GM12878 (cell line): Measurements from ENCODE around the gene CCDC17. TPM values are rescaled to one million over a fixed set of nuclear protein-coding genes. Genes with fewer than 3 reads are reported as not detected.

Experiments
- ATAC-seq: fragments of 200-7000 bp; cut with Tn5 transposase; 3 replicates; pipeline ENCODE4 v1.9.1; 2020; ENCODE audit warnings: mild to moderate bottlenecking, moderate library complexity
- BruUV-seq: library from RNA; stranded (reverse); fragments of 400-500 nt; replicated peaks from 2 replicates; lab custom pipeline; 2021; lab: Mats Ljungman, UMichigan
- CTCF ChIA-PET: fragments of 300-600 bp; sonication (Branson Sonifier 250); formaldehyde crosslinking; extraction: SDS; loops from one replicate; lab custom pipeline; 2021; ENCODE audit warnings: inconsistent platforms; lab: Yijun Ruan, JAX
- POLR2A ChIA-PET: fragments of 350-600 bp; formaldehyde crosslinking; extraction: SDS; loops from one replicate; lab custom pipeline; 2021; ENCODE audit warnings: inconsistent platforms; lab: Charles Lee
- RAD21 ChIA-PET: fragments of 300-600 bp; sonication (Branson Sonifier 250); formaldehyde crosslinking; loops from one replicate; lab custom pipeline; 2023; ENCODE audit warnings: antibody characterized with exemption; ENCODE audit not compliant: unreplicated experiment; lab: Charles Lee
- SMC1A ChIA-PET: fragments of 300-600 bp; sonication (Branson Sonifier 250); formaldehyde crosslinking; loops from one replicate; lab custom pipeline; 2023; ENCODE audit not compliant: unreplicated experiment, uncharacterized antibody; lab: Charles Lee
- DNase-seq: peaks from one replicate; pipeline ENCODE4 v3.0.0-alpha.2; 2011; ENCODE audit warnings: low read depth, low spot score
- FAIRE-seq: peaks from 3 replicates; lab custom pipeline; 2011; peaks lifted over from hg19 to GRCh38; lab: Jason Lieb, UNC
- H2AFZ ChIP-seq: 2 replicates; pipeline ENCODE4 v1.6.0; 2011; ENCODE audit warnings: low read depth, low read length, control low read depth; ENCODE audit not compliant: control insufficient read depth
- H3K27ac ChIP-seq: 2 replicates; pipeline ENCODE4 v1.5.1; 2011; ENCODE audit warnings: control low read depth; ENCODE audit not compliant: control insufficient read depth, insufficient read depth
- H3K27me3 ChIP-seq, 2 experiments: replicated peaks in 1 of 2; 2 replicates each; pipeline versions ENCODE4 v1.6.0 to v1.6.1; 2011; ENCODE audit warnings: low read length in 1 of 2; ENCODE audit not compliant: control insufficient read depth in 2 of 2, insufficient read depth in 2 of 2
- H3K36me3 ChIP-seq, 2 experiments: 2 replicates each; pipeline ENCODE4 v1.5.1; 2011; ENCODE audit warnings: low read length in 1 of 2; ENCODE audit not compliant: control insufficient read depth in 2 of 2, insufficient read depth in 2 of 2
- H3K4me1 ChIP-seq: 2 replicates; pipeline ENCODE4 v1.6.1; 2011; ENCODE audit warnings: mild to moderate bottlenecking, low read length, moderate library complexity, mixed read lengths; ENCODE audit not compliant: control insufficient read depth, insufficient read depth
- H3K4me2 ChIP-seq: 2 replicates; pipeline ENCODE4 v1.6.0; 2011; ENCODE audit warnings: control low read depth; ENCODE audit not compliant: control insufficient read depth, insufficient read depth
- H3K4me3 ChIP-seq: fragments of 200-600 bp; sonication (generic); 2 replicates; pipeline ENCODE4 v1.5.1; 2016
- H3K79me2 ChIP-seq: 2 replicates; pipeline ENCODE4 v1.6.0; 2011; ENCODE audit warnings: low read length; ENCODE audit not compliant: control insufficient read depth, insufficient read depth
- H3K9ac ChIP-seq: 2 replicates; pipeline ENCODE4 v1.8.0; 2011; ENCODE audit warnings: low read length, control low read depth, mixed read lengths; ENCODE audit not compliant: control insufficient read depth, insufficient read depth
- H3K9me3 ChIP-seq: replicated peaks from 3 replicates; pipeline ENCODE4 v1.5.1; 2011; ENCODE audit warnings: mild to moderate bottlenecking, low read length; ENCODE audit not compliant: control insufficient read depth, insufficient read depth
- H4K20me1 ChIP-seq: 2 replicates; pipeline ENCODE4 v1.6.0; 2011; ENCODE audit not compliant: control insufficient read depth, insufficient read depth
- CEBPB ChIP-seq, 2 experiments: fragments of 150-350 bp in 1 of 2; IDR thresholded peaks; 2 replicates each; pipeline ENCODE4 v1.6.1; 2012 to 2014; ENCODE audit warnings: low read depth in 2 of 2, low read length in 2 of 2, borderline replicate concordance in 1 of 2, inconsistent platforms in 1 of 2
- ESRRA ChIP-seq: IDR thresholded peaks from 2 replicates; pipeline ENCODE4 v1.6.1; 2012; ENCODE audit warnings: mild to moderate bottlenecking, low read length, improper control_type of control experiment
- LARP7 ChIP-seq: fragments of 450-650 bp; IDR thresholded peaks from 2 replicates; pipeline ENCODE4 v1.6.1; 2017; ENCODE audit warnings: mild to moderate bottlenecking
- MYC ChIP-seq: IDR thresholded peaks from 2 replicates; pipeline ENCODE4 v1.6.1; 2011; ENCODE audit warnings: mild to moderate bottlenecking, low read length, moderate library complexity, inconsistent platforms; ENCODE audit not compliant: insufficient read depth, insufficient replicate concordance, insufficient read length, severe bottlenecking
- SMAD5 ChIP-seq: IDR thresholded peaks from 2 replicates; pipeline ENCODE4 v1.6.1; 2016; ENCODE audit warnings: antibody characterized with exemption, low read depth
- ZNF622 ChIP-seq: fragments of 450-650 bp; IDR thresholded peaks from 2 replicates; pipeline ENCODE4 v1.6.1; 2017; ENCODE audit warnings: mild to moderate bottlenecking, inconsistent platforms
- WGBS: methylation state at CpG from one replicate; pipeline ENCODE4 v1.1.6; 2016; ENCODE audit warnings: low lambda C conversion rate; ENCODE audit not compliant: insufficient replicate concordance, insufficient coverage; ENCODE audit errors: missing lambda C conversion rate; 5-methylcytosine and 5-hydroxymethylcytosine counted together
- in situ Hi-C: fragments of 300-500 bp; cut with MboI; formaldehyde crosslinking; loops from 9 replicates; pipeline ENCODE4 v1.14.3; 2018; ENCODE audit warnings: mixed read lengths
- intact Hi-C: fragments of 100-400 bp; cut with micrococcal nuclease; formaldehyde crosslinking; loops from one replicate; pipeline ENCODE4 v1.14.2; 2022; ENCODE audit not compliant: unreplicated experiment
- polyA plus RNA-seq, 11 experiments: library from polyadenylated mRNA; depleted of rRNA in 4 of 11; unstranded in 6 of 11; stranded (reverse) in 5 of 11; fragments of >200 nt; fragmentation: Nextera tagmentation in 4 of 11; fragmentation: Illumina TruSeq in 1 of 11; extraction: Ambion mirVana in 4 of 11; extraction: Trizol in 1 of 11; gene quantifications; 1 replicate in 1 of 11; 2 replicates in 10 of 11; pipeline versions ENCODE4 v1.2.1 to v1.2.3, GENCODE V29; 2011 to 2016; ENCODE audit warnings: inconsistent platforms in 2 of 11, missing spikeins in 2 of 11, low read depth in 1 of 11
- total RNA-seq, 4 experiments: library from RNA; depleted of rRNA in 3 of 4; stranded (reverse); fragments of >200 nt in 3 of 4; fragmentation: Illumina TruSeq in 1 of 4; extraction: Trizol in 1 of 4; gene quantifications; 2 replicates each; pipeline versions ENCODE4 v1.2.1 to v1.2.3, GENCODE V29; 2013 to 2021
- TF ChIP-seq, protein P1 (sequence below): IDR thresholded peaks from 2 replicates; pipeline ENCODE4 v1.6.1; 2011; ENCODE audit warnings: low read depth, mild to moderate bottlenecking, low read length, moderate library complexity, borderline replicate concordance; ENCODE audit errors: extremely low read depth
- TF ChIP-seq, protein P2 (sequence below): IDR thresholded peaks from 2 replicates; pipeline ENCODE4 v1.6.1; 2012; ENCODE audit warnings: low read depth, low read length, improper control_type of control experiment

Gene CCDC17
- total and polyA plus RNA-seq, 10 of the 15 experiments (the other 5 are each of a cell fraction or from before 2014, with no cell fraction given), result 0.15 to 1.9 (median 0.69) TPM

DNA sequence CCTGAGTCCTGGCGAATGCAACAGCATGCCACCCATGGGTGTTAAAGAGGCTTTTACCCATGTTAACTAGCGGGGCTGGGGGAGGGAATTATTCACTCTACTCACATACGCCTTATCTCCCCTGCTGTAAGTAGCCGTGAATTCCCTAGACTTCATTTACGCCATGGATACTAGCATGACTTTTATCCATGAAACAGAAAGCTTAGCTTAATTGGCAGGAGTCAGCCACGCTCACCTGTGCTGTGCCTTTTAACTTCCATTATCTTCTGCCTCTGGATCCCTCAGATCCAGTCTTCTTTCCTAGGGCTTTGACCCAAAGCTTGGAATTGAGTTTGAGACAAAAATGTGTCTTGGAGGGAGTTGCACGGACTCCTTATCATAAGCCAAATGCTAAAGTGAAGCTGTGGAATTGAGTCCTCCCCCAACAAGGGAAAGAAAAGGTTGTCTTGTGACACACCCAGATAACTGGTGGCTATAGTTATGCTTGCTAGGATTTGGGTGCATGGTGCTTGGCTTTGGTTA lies 49.7 kb downstream of the CCDC17 start:
- no peak overlapping the region for H3K27ac ChIP-seq
- no peak overlapping the region for H3K4me2 ChIP-seq
- peaks cover 6 to 7% of the 10 kb centered on the region in 2 experiments; a peak in 3 of 4 replicates for H3K36me3 ChIP-seq
- no peak overlapping the region for H2AFZ ChIP-seq
- TF ChIP-seq MYC (no peak), ZNF622 (no peak), LARP7 (no peak), CEBPB (IDR thresholded peaks at IDR 0.05; ENCODE audit: borderline replicate concordance in 1 of 2, low read depth in 2 of 2, low read length in 2 of 2) (no peak), SMAD5 (no peak), ESRRA (no peak)
- TF ChIP-seq, protein P1, sequence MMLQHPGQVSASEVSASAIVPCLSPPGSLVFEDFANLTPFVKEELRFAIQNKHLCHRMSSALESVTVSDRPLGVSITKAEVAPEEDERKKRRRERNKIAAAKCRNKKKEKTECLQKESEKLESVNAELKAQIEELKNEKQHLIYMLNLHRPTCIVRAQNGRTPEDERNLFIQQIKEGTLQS, result no peak
- TF ChIP-seq, protein P2, sequence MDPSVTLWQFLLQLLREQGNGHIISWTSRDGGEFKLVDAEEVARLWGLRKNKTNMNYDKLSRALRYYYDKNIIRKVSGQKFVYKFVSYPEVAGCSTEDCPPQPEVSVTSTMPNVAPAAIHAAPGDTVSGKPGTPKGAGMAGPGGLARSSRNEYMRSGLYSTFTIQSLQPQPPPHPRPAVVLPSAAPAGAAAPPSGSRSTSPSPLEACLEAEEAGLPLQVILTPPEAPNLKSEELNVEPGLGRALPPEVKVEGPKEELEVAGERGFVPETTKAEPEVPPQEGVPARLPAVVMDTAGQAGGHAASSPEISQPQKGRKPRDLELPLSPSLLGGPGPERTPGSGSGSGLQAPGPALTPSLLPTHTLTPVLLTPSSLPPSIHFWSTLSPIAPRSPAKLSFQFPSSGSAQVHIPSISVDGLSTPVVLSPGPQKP, result no peak
- no peak overlapping the region for H3K9ac ChIP-seq
- H3K79me2 ChIP-seq, result no peaks in the 10 kb centered on the region
- no peaks in the 10 kb centered on the region for H4K20me1 ChIP-seq
- intact Hi-C loops (loop anchor here (5.0 kb wide), 1 partner anchor 212 kb away; no protein-coding TSS in a partner anchor), in situ Hi-C loops (no loop called here)
- no peak for DNase-seq
- no peak for FAIRE-seq
- SMC1A ChIA-PET, result interaction anchor here (0.8 to 1.6 kb wide), 6 partner anchors 9 to 81 kb away, joined by 3 to 5 read pairs (median 4); partner anchors contain the start of genes CCDC163 and MMACHC
- BruUV-seq, result no TSS peak
- H3K4me1 ChIP-seq, result no peaks in the 10 kb centered on the region
- no peak for ATAC-seq
- no peaks in the 10 kb centered on the region for H3K27me3 ChIP-seq
- POLR2A ChIA-PET, result interaction anchor here (0.6 to 1.0 kb wide), 2 partner anchors 56 to 137 kb away, joined by 3 to 5 read pairs; no protein-coding TSS in a partner anchor
- CTCF ChIA-PET, result interaction anchor here (1.0 to 2.1 kb wide), 5 partner anchors 9 to 81 kb away, joined by 3 to 7 read pairs (median 5); no protein-coding TSS in a partner anchor
- H3K4me3 ChIP-seq, result no peak overlapping the region
- no peaks in the 10 kb centered on the region for H3K9me3 ChIP-seq
- WGBS, result 90% methylated on average over 7 of the region's 7 CpGs
- RAD21 ChIA-PET, result no interaction called here
